ENCODE measurements around the gene PPP1R3E. TPM values are rescaled to one million over a fixed set of nuclear protein-coding genes. Genes with fewer than 3 reads are reported as not detected.
"Not testable (repeated sequence)": the region's sequence is repeated elsewhere in the genome, so short reads cannot be mapped to it uniquely, and the experiment has no call there.

Gene PPP1R3E, protein sequence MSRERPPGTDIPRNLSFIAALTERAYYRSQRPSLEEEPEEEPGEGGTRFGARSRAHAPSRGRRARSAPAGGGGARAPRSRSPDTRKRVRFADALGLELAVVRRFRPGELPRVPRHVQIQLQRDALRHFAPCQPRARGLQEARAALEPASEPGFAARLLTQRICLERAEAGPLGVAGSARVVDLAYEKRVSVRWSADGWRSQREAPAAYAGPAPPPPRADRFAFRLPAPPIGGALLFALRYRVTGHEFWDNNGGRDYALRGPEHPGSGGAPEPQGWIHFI
- total RNA-seq: 1.7 and 2.9 TPM in 2 replicates

DNA sequence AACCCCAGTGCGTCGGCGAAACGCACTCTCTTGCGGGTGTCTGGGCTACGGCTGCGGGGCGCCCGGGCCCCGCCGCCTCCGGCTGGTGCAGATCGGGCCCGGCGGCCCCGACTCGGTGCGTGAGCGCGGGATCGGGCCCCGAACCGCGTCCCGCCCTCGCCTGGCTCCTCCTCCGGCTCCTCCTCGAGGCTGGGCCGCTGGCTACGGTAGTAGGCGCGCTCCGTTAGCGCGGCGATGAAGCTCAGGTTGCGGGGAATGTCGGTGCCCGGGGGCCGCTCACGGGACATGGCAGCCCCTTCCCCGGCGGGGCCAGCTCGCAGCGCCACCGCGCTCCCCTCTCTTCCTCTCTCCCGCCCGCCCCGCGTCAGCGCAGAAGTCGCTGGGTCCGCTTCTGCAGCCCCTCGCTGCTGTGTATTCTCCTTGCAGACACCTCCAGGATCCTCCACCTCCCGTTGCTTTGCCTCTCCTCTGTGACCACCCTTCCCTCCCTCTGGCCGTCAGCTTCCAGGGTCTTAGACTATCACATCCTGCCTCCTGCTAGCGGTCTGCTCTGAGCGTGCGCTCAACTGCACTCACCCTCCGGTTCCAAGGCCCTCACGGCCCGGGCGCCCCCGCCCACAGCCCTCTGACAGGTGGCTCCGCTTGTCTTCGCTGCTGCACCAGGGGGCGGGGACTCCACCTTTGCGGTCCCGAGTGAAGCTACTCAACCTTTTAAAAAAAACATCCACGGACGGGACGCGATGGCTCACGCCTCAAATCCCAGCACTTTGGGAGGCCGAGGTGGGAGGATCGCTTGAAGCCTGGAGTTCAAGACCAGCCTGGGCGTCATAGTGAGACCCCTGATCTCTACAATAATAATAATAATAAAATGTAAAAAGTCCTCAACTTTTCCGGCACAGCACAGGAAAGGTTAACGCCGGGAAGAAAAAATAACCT, at the start of gene PPP1R3E:
Gene PPP1R3E (minus strand): TSS at position 570 of the 936 bp plus-strand sequence. CDS start 283 bp downstream, at position 287.
- DNase-seq (ENCODE audit: low read depth in 2 of 2): peak in 1 of 2 donors; percentile 63

DNA sequence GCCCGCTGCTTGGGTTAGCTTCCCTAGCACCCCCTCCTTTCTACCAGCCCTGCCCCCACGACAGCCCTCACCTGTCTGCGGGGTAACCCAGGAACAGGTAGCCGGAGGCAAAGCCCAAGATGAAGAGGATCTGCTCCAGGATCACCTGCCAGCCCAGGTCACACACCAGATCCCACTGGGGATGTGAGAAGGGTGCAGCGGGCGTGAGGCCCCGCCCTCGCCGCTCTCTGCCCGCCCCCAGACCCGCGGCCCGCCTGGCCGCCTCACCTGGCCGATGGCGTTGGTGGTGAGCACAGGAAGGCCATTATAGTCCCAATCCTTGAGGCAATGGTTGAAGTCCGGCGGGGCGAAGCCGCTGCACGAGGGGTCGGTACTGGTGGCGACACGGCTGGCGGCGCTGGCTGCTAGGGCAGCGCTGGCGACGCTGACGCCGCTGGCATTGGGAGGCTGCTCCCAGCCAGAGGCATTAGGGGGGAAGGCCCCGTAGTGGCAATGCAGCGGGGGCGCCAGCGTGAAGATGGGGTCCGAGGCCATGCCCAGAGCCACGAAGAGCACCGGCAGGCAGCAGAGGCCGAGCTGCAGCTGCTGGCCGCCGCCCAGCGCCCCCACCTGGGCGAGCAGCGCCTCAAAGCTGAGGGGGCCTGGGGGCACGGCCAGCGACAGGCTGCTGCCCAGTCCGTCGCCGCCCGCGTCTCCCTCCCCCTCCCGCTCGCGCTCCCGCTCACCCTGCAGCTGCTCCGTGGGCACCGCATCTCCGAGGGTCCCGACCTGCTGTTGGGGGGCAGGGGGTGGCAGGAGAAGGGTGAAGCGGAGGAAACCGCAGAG, 49.2 kb upstream of the PPP1R3E start:
- peak in 1 of 2 donors; percentile 10 for DNase-seq (ENCODE audit: low read depth in 2 of 2)

DNA sequence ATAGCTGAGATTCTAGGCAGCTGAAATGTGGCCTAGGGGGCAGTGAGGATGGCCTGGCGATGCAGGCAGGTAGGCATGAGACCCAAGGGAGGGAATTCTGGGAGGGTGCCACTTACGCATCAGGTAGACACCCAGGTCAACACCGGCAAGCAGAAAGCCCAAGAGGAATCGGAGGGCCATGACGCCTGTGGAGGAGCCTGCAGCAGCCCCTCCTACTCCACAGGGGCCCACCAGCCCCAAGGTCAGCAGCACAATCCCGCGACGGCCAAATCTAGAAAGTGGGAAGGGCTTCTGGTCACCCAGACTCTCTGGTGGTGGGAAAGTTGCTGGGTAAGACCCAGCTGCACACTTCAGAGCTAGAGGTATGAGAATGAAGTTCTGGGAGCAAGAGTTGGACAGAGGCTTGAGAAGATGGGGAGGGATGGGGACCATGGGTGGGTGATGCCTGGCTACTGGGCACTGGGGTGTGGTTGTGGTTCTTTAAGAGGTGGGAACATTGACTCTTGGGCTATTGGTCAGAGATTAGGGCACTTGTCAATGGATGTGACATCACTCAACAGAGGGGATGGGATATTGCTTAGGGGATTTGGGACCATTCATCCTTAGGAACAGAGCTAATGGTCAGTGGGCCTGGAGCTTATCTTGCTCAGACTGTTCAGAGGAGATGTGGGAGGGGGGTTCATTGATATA, 46.6 kb upstream of the PPP1R3E start:
- DNase-seq (ENCODE audit: low read depth in 2 of 2): no peak

DNA sequence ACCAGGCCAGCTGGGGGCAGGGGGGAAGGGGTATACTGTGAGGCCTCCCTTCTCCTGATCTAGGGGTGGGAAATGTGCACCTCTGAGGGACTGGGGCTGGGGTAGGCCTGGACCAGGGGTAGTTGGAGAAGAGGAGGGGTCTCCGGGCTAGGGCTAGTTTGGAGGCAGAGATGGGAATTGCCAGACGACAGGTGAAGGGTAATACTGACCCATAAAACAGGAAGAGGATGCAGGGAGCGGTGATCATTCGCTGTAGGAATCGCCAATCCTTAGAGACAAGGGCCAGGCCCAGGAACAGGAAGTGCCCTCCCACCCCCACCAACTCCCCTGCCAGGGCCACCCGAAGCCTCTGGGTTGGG, 45.6 kb upstream of the PPP1R3E start:
- DNase-seq (ENCODE audit: low read depth in 2 of 2): no peak

DNA sequence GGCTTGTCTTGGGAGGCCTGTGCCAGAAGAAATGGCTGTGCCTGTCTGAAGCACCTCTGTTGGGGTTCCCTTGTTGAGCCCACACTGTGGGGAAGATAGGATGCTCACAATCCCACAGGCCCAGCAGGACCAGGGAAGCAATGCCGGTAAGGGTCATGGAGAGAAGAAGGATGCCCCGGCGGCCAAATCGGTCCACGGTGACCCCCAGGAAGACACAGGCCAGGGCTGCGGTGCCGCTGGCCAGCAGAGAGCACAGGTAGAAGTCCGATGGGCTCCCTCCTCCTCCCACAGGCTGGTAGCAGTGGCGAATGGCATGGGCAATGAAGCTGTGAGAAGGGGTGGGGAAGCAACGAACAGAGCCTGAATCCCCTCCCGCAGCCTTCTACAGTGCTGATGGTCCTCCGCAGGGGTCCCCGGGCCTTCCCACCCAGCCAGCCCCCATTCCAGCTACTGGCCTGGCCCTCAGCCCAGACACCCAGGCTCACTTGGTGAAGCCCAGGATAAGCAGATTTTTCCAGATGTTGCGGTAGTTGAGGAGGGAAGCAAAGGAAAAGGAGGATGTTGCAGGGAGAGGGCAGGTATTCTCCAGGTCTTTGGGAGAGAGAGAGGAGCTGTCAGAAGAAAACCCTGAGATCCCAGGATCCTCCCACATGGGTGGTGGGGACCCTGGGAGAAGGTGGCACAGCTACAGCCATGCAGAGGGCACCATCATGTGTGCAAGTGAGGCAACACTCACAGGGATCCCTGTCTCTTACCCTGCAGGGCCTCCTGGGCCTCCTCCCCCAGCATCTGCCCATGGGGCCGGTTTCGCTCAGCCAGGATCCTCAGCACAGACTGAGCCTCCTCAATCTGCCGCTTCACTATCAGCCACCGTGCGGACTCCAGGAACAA, 45.0 kb upstream of the PPP1R3E start:
- no peak for DNase-seq (ENCODE audit: low read depth in 2 of 2)

DNA sequence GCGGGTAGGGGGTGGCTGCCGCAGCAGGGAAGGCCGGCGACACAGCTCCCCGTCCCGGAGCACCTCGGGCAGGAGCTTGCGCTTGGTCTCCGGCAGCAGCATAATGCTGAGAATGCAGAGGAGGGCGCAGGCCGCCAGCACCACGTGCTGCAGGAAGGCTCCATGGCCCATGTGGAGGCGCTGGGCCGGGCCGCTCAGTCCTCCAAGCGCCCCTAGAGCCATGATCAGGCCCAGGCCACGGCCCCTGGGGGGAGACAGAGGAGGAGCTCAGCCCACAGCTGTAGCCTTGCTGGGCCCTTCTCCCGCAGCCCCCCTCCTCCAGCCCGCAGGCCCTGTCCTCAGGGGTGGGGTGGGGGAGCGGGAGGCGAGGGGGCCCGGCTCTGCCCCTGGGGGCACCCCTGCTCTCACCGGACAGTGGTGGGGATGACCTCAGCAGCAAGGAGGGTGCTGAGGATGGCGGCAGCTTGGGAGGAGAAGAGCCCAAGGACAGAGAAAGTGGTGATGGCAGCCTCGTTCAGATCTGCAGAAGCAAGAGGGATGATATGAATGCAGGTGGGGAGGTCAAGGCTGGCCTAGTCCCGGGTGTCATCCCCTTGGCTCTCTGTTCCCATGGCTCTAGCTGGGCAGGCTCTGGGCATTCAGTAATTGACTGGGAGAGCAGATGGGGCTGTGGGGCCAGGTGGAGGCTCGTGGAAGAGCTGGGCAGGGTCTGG, 44.2 kb upstream of the PPP1R3E start:
- no peak for DNase-seq (ENCODE audit: low read depth in 2 of 2)

DNA sequence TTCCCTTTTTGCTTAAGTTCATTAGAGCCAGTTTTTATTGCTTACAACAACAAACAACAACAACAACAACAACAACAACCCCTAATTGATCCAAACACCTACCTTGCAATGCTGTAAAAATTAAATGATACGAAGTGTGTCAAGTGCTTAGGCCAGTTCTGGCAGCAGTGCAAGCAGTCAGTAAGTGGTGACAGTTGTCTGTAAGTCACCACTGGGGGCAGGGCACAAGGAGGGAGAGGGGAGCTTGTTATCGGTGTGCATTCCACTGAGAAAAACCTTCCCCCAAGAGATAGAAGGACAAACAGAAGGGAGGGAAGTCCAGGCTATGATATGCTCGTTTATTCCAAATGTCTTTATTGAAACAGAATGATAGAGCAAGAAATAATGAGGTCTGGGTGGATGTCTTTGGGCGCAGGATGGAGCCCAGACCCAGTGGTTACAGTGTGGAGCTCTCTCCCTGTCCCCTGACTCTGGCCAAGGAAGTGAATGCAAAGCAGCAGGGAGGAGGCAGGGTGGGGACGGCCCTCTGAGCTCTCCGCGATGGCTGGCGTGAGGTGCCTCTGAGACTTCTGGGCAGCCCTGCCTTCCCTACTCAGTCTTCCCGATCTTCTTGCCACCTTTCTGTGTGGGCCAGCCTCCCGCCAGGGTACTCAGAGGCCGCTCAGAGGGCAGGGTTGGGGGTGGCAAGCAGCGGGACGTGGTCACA, 43.5 kb upstream of the PPP1R3E start:
- DNase-seq (ENCODE audit: low read depth in 2 of 2): no peak

DNA sequence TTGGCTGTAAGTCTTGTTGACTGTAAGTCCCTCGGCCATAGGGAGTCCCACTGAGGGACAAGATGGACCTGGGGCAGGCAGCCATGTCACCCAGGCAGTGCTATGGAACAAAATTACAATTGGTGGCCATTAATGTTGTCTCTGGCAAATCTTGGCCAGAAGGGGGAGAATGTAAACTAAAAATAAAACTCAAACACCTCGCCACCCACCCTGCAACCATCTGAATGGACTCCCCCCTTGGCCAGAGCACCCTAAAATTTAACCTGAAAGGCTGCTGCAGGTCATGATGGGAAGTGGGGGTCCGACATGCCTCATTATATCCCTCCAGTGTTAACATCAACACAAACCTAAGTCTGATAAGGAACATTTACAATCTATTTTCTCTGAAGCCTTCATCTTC, 41.8 kb upstream of the PPP1R3E start:
- DNase-seq (ENCODE audit: low read depth in 2 of 2): no peak

DNA sequence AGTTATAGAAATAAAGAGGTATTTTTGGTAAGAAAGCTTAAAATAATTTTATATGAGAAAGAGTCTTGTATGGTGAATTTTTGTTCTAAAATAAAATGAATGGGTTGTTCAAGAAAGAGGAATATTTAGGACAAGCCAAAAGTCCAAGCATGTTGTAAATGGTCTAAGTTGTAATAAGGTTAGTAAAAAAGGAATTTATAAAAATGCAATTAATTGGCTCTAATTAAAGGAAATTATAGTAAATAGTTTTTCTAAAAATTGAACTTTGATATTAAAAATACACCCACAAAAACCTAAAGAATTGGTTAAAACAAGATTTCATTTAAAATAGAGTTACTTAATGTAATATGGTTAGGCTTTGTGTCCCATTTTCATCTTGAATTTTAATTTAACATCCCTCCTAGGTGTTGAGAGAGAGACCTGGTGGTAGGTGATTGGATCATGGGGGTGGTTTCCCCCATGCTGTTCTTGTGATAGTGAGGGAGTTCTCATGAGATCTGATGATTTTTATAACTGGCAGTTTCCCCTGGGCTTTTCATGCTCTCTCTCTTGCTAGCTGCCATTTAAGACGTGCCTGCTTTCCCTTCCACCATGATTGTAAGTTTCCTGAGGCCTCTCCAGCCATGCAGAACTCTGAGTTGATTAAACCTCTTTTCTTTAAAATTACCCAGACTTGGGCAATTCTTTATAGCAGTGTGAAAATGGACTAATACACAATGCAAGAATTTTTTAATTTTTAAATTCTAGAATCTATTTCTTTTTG, 37.0 kb upstream of the PPP1R3E start:
- no peak for DNase-seq (ENCODE audit: low read depth in 2 of 2)

DNA sequence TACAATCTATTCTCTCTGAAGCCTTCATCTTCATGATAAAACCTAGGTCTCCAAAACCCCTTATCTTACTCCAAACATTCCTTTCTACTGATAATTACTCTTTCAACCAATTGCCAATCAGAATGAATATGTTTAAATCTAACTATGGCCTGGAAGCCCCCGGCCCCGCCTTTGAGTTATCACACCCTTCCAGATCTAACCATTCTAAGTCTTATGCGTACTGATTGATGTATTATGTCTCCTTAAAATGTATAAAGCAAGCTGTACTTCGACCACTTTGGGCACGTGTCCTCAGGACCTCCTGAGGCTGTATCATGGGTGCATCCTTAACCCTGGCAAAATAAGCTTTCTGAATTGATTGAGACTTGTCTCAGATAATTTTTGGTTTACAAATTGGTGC, 33.0 kb upstream of the PPP1R3E start:
- DNase-seq (ENCODE audit: low read depth in 2 of 2): no peak

DNA sequence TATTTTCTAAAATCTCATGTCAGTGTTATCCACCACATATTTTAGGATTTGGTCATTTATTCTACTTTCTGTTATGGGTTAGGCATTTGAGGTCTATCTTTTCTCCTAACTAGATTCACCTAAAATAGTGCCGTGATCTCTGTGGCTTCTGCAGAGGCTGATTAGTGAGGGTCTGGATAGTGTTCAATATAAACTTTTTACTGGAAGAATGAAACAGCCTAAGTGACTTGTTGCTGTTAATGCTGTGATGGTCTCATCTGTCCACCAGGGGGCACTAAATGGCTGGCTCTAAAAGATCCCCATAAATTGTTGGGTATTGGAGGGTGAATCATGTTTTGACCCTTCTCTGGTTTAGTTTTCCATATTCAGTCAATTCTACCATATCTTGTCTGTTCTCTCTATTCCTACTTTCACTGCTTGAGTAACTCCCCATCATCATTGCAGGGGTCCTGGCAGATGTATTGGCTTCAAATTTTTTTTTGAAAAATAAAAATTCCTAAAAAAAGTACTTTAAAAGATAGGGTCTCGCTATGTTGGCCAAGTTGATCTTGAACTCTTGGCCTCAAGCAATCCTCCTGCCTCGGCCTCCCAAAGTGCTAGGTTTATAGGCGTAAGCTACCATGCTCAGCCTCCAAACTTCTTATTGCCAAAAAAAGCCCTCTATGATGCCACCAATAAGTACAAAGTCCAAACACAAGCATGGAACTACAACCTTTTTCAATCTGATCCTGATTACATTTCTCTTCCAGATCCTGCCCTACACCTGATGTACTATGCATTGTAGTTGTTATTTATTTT, 25.5 kb upstream of the PPP1R3E start:
- peak; percentile 56 to 84 for DNase-seq (ENCODE audit: low read depth in 2 of 2)

DNA sequence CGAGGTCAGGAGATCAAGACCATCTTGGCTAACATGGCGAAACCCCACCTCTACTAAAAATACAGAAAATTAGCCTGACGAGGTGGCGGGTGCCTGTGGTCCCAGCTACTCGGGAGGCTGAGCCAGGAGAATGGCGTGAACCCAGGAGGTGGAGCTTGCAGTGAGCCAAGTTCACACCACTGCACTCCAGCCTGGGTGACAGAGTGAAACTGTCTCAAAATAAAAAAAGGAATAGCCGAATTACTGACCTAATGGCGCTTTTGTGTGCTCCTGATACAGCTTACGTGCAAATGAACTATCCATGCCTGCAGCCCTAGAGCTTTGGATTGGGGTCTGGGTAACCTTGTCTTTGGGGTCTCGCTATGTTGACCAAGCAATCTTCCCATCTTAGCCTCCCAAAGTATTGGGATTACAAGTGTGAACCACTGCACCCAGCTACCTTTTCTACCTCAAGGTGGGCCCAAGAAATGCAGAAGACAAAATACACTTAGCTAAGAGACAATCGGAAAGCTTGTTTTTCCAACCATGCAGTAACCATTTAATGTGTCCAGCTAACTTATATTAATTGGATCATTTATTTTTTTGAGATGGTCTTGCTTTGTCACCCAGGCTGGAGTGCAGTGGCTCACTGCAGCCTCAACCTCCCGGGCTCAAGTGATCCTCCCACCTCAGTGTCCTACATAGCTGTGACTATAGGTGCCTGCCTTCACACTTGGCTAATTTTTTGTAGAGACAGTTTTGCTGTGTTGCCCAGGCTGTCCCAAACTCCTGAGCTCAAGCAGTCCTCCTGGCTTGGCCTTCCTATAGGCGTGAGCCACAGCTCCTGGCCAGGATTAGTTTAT, 24.1 kb upstream of the PPP1R3E start:
- DNase-seq (ENCODE audit: low read depth in 2 of 2): no peak

DNA sequence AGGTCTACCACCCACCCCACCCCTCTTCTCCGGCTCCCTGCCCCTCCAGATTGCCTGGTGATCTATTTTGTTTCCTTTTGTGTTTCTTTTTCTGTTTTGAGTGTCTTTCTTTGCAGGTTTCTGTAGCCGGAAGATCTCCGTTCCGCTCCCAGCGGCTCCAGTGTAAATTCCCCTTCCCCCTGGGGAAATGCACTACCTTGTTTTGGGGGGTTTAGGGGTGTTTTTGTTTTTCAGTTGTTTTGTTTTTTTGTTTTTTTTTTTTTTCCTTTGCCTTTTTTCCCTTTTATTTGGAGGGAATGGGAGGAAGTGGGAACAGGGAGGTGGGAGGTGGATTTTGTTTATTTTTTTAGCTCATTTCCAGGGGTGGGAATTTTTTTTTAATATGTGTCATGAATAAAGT, 23.1 kb upstream of the PPP1R3E start:
- DNase-seq (ENCODE audit: low read depth in 2 of 2): not testable (repeated sequence)

DNA sequence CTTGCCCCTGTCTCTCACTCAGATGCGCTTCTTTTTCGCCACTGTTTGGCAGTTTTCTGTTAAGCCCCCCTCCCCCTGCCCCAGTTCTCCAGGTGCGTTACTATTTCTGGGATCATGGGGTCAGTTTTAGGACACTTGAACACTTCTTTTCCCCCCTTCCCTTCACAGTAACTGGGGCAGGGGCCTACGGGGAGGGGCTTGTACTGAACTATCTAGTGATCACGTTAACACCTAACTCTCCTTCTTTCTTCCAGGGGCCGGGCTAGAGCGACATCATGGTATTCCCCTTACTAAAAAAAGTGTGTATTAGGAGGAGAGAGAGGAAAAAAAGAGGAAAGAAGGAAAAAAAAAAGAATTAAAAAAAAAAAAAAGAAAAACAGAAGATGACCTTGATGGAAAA, 22.3 kb upstream of the PPP1R3E start:
- DNase-seq (ENCODE audit: low read depth in 2 of 2): no peak

DNA sequence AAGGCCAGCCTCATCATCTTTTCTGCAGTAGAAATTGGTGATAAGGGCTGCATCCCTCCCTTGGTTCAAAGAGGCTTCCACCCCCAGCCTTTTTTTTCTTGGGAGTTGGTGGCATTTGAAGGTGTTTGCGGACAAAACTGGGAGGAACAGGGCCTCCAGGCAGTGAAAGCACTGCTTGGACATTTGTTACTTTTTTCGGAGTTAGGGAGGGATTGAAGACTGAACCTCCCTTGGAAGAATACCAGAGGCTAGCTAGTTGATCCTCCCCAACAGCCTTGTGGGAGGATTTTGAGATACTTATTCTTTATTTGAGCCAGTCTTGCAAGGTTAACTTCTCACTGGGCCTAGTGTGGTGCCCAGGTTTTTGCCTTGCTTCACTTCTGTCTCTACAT, 21.8 kb upstream of the PPP1R3E start:
- no peak for DNase-seq (ENCODE audit: low read depth in 2 of 2)

DNA sequence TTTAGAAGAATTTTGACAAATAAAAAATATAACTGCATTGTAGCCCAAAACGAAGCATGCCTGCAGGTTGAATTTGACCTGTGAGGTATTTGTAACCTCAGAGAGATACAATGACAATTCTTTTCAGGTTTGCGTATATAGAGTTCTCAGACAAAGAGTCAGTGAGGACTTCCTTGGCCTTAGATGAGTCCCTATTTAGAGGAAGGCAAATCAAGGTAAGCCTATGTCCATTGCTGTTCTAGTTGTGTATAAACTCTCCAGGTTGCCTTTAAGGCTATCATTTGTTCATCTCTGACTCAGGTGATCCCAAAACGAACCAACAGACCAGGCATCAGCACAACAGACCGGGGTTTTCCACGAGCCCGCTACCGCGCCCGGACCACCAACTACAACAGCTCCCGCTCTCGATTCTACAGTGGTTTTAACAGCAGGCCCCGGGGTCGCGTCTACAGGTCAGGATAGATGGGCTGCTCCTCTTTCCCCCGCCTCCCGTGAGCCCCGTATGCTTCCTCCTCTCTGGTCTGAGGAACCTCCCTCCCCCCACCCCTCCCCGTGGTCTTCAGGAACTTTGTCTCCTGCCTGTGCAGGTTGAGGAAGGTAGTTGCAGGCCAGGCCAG, 21.3 kb upstream of the PPP1R3E start:
- no peak for DNase-seq (ENCODE audit: low read depth in 2 of 2)
